NCI-H748 (cell line): ENCODE results near the gene GAS2.

ENCODE experiments used
- DNase-seq: peaks from one replicate; lab custom pipeline; 2025; ENCODE audit not compliant: unreplicated experiment; lab: John Stamatoyannopoulos, UW

Gene GAS2

DNA sequence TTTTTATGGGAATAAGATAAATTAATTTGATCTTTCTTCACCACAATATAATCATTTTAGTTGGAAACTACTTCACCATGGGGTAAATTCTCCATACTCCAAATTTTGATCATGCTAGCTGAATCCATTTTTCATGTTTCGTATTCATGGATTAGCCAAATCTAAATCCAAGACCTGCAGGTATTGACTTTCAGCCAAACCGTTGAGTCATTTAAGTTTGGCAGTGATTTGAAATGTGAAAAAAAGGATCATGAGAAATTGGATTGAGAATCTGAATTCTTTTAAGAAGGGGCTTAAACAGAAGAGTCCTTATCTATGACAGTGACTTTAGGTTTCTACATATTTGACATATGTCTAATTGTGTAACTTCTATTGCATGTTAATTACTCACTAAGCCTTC, 5.3 kb downstream of the GAS2 start:
- no peak for DNase-seq

DNA sequence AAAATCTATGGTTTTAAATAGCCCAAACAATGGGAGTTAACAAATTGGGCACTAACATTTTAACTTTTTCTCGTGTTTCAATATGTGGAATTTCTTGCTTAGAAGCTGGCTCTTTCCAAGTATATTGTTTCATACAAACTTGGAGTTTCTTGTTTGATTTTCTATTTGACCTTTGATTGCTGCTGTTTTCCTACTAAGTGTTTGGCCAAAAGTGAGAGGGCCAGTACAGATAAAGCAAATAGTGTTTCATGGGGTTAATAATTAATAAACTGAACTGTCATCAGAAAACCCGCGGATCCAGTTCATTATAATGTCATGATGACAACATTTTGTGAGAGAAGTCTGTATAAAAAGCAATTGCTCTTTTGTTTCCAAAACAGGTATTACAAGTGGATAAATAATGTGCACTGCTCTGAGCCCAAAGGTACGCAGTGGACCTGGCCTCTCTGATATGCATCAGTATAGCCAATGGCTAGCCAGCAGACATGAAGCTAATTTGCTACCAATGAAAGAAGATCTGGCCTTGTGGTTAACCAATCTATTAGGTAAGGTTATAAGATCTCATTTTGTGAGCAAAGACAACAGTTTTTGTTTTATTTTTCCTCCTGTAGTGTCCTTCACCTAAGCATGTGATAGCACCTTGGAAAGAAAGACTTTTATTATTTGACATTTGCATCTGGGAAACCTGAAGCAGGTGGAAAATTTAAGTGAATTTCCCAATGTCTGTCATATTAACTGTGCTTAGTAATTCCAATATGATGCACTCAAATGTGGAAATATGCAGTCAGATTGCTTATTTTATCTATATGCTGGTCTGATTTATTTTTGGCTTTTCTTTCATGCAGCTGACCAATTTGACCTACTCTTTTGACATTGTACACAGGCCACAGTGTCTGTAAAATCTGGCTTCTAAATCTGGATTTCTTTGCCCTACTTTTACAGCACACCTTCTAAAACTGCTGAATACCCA, 8.3 kb downstream of the GAS2 start:
- DNase-seq = no peak

DNA sequence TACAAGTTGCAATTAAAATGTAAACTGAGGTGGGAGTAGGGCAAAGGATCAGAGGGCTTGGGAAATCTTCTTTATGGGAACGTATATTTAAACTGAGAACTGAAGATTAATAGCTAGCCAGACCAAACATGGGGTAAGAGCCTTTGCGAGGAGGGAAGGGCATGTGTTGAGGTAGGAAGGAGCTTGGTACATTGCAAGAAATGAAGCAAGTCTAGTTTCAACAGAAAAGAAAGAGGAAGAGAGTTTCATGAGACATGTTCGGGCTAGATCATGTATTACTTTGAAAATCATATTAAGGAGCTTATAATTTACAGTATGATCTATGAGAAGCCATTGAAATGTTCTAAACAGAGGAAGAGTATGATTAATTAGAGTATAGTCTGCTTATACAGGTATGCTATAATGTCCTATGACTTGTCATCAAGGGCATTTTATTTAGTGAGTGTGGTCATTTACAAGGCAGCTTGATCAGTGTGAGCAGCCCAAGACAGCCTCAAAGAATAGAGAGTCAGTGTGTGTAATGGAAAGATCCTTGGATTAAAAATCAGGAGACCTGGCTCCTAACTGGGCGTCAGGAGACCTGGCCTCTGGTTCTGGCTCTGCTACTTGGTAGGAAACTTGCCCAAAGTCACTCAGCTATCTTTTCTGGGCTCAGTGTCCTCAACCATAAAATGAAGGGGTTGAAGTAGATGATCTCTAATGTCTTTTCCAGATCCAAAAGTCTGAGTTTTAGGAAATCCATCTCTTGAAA, 10.9 kb downstream of the GAS2 start:
- DNase-seq = no peak

GRCh38 chr11:22680628-22681027, 14.2 kb downstream of the GAS2 start:
- no peak for DNase-seq

- DNase-seq = no peak
Observed at GRCh38 chr11:22681281-22681812, 14.9 kb downstream of the GAS2 start.

DNA sequence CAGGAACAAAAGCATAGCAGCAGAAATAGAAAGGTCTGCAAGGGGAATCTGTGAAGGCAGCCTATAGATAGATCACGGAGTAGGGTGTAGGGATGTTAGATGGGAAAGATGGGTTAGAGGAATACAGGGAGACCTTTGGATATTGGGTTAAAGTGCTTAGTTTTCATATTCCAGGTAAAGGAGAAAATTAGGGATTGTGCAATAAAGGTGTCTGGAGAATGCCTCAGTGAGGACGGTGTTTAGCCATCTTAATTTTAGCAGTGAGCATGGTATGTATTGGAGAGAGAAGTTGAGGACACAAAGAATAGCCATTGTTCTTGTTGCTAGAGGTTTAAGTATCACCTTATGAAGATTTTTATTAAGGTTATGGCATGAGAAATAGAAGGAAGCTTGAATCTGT, 17.7 kb downstream of the GAS2 start:
- no peak for DNase-seq

- DNase-seq = no peak
Observed at GRCh38 chr11:22685111-22685510, 18.7 kb downstream of the GAS2 start.

GRCh38 chr11:22688914-22689313, 22.5 kb downstream of the GAS2 start:
- peak; percentile 20 for DNase-seq

GRCh38 chr11:22690257-22690656, 23.8 kb downstream of the GAS2 start:
- no peak for DNase-seq

- no peak for DNase-seq
Observed at GRCh38 chr11:22690871-22691270, 24.5 kb downstream of the GAS2 start.

- no peak for DNase-seq
Observed at GRCh38 chr11:22699388-22699787, 33.0 kb downstream of the GAS2 start.

DNA sequence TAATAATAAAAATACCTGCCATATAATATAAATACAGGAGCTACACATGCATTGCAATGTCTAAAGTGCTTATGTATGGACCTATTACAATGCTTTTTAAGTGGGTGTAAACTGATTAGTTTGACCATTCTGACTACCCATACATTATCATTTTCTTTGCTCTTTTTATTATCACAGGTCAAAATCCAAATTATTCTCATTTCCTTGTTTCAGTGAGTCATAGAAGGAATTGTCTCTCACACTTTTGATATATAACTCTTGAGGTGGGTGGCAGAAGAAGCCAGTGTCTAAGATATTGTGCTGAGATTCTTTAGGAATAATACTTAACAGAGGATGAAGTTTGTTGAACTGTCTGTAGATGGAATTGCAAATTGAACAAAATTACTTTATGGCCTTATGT, 35.6 kb downstream of the GAS2 start:
- DNase-seq = no peak

GRCh38 chr11:22703040-22703439, 36.6 kb downstream of the GAS2 start:
- peak; percentile 87 for DNase-seq

- DNase-seq = peak; percentile 89
Observed at GRCh38 chr11:22703591-22703990, 37.2 kb downstream of the GAS2 start.

- DNase-seq = no peak
Observed at GRCh38 chr11:22707119-22707899, 40.9 kb downstream of the GAS2 start.

GRCh38 chr11:22711071-22711770, 44.8 kb downstream of the GAS2 start:
- no peak for DNase-seq

- peak; percentile 3 for DNase-seq
Observed at GRCh38 chr11:22711880-22712279, 45.5 kb downstream of the GAS2 start.

DNA sequence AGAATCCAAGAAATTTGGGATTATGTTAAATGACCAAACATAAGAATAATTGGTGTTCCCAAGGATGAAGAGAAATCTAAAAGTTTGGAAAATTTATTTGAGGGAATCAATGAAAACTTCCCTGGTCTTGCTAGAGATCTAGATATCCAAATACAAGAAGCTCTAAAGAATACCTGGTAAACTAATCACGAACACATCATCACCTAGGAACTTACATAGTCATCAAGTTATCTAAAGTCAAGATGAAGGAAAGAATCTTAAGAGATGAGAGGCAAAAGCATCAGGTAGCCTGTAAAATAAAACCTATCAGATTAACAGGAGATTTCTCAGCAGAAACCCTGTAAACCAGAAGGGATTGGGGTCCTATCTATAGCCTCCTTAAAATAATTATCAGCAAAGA, 46.9 kb downstream of the GAS2 start:
- DNase-seq = no peak

GRCh38 chr11:22715971-22716370, 49.6 kb downstream of the GAS2 start:
- DNase-seq = no peak

- DNase-seq = no peak
Observed at GRCh38 chr11:22720457-22720856, 54.0 kb downstream of the GAS2 start.
